RWPE2 (cell line): Measurements from ENCODE around the gene IQGAP3.

Experiments used
- ATAC-seq: fragments of 200-7000 bp; cut with Tn5 transposase; 3 replicates; pipeline ENCODE4 v1.9.1; 2021; ENCODE audit warnings: low read depth
- DNase-seq: peaks from one replicate; pipeline ENCODE4 v3.0.0-alpha.2; 2020; ENCODE audit warnings: low spot score
- H3K27ac ChIP-seq: fragments of 450-650 bp; 2 replicates; pipeline ENCODE4 v1.5.1; 2017; ENCODE audit warnings: mild to moderate bottlenecking; ENCODE audit not compliant: poor library complexity, severe bottlenecking
- H3K27me3 ChIP-seq: fragments of 250-450 bp; sonication (Bioruptor Pico); 2 replicates; pipeline ENCODE4 v1.5.1; 2021; ENCODE audit warnings: mild to moderate bottlenecking, moderate library complexity; ENCODE audit not compliant: insufficient read depth, poor library complexity, severe bottlenecking
- H3K36me3 ChIP-seq: fragments of 250-450 bp; sonication (Bioruptor Pico); 2 replicates; pipeline ENCODE4 v1.5.1; 2020; ENCODE audit warnings: low read depth, mild to moderate bottlenecking, moderate library complexity
- H3K4me1 ChIP-seq: fragments of 250-450 bp; sonication (Bioruptor Pico); 2 replicates; pipeline ENCODE4 v1.5.1; 2021; ENCODE audit warnings: mild to moderate bottlenecking, moderate library complexity; ENCODE audit not compliant: insufficient read depth, poor library complexity, severe bottlenecking
- H3K4me3 ChIP-seq: fragments of 250-450 bp; sonication (Bioruptor Pico); 2 replicates; pipeline ENCODE4 v1.5.1; 2021; ENCODE audit warnings: mild to moderate bottlenecking, moderate library complexity; ENCODE audit not compliant: severe bottlenecking
- H3K9me3 ChIP-seq: fragments of 250-450 bp; sonication (Bioruptor Pico); 2 replicates; pipeline ENCODE4 v1.5.1; 2021; ENCODE audit warnings: mild to moderate bottlenecking, moderate library complexity; ENCODE audit not compliant: severe bottlenecking
- TF ChIP-seq, protein P1 (sequence below): fragments of 450-650 bp; IDR thresholded peaks from one replicate; pipeline ENCODE4 v1.5.1; 2017; ENCODE audit warnings: mild to moderate bottlenecking, moderate library complexity; ENCODE audit not compliant: poor library complexity, severe bottlenecking

The IQGAP3 gene

GRCh38 chr1:156480016-156480370, 92.4 kb downstream of the IQGAP3 start:
- DNase-seq (no peak), ATAC-seq (peak; percentile 28; the same call in 1 of the 3 replicates)

DNA sequence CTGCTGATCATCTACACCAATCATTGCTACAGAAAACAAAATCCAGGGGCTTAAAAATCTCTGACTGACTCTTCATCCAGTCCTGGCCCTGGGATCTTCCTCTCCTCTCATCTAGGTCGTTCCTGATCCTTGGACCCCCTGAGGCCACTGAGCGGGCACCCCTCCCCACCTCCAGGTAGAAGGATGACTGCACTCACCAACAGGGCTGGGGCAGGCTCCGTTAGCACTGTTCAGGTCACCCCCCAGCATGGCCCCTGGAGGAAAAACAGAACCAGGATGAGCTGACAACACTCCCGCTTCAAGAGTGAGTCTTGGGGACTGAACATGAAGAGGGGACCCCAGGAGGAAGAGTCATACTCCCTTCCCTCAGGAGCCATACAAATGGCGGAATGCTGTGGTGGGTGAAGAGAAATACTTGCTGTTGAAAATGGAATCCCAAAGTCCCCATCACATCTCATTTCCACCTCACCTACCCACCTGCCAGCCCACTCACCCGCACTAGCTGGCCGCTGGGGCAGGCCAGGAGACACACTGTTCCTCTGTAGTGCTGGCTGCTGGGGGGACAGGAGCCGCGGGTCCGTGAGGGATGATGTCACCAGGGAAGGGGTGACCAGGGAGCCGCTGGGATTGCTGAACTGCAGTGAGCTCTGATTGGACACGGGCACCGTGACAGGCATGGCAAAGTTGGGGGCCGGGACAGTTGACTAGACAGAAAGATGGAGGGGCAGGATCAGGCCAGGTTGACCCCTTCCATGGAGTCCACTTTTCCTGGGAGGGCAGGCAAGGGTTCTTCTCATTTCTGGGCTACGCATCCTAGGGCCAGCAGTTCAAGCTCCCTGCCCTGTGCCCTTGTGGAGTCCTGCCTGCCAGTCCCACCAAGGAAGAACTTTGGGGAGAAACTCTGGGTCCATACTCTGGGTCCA, 93.0 kb downstream of the IQGAP3 start:
- Histone ChIP-seq H3K4me1 (no peaks in the 10 kb centered on the region), H3K36me3 (peaks cover 97% of the 10 kb centered on the region), H3K4me3 (no peak overlapping the region), H3K9me3 (no peaks in the 10 kb centered on the region), H3K27me3 (no peaks in the 10 kb centered on the region), H3K27ac (no peak overlapping the region)
- TF ChIP-seq, protein P1, sequence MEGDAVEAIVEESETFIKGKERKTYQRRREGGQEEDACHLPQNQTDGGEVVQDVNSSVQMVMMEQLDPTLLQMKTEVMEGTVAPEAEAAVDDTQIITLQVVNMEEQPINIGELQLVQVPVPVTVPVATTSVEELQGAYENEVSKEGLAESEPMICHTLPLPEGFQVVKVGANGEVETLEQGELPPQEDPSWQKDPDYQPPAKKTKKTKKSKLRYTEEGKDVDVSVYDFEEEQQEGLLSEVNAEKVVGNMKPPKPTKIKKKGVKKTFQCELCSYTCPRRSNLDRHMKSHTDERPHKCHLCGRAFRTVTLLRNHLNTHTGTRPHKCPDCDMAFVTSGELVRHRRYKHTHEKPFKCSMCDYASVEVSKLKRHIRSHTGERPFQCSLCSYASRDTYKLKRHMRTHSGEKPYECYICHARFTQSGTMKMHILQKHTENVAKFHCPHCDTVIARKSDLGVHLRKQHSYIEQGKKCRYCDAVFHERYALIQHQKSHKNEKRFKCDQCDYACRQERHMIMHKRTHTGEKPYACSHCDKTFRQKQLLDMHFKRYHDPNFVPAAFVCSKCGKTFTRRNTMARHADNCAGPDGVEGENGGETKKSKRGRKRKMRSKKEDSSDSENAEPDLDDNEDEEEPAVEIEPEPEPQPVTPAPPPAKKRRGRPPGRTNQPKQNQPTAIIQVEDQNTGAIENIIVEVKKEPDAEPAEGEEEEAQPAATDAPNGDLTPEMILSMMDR = no peak
- ATAC-seq (no peak), DNase-seq (no peak)

More at GRCh38 chr1:156480016-156480370, 92.4 kb downstream of the IQGAP3 start:
- H3K27me3 ChIP-seq = no peaks in the 10 kb centered on the region
- H3K27ac ChIP-seq = no peak overlapping the region
- no peak overlapping the region for H3K4me3 ChIP-seq
- no peaks in the 10 kb centered on the region for H3K9me3 ChIP-seq
- no peaks in the 10 kb centered on the region for H3K4me1 ChIP-seq
- peaks cover 90% of the 10 kb centered on the region for H3K36me3 ChIP-seq
- TF ChIP-seq, protein P1 = no peak

DNA sequence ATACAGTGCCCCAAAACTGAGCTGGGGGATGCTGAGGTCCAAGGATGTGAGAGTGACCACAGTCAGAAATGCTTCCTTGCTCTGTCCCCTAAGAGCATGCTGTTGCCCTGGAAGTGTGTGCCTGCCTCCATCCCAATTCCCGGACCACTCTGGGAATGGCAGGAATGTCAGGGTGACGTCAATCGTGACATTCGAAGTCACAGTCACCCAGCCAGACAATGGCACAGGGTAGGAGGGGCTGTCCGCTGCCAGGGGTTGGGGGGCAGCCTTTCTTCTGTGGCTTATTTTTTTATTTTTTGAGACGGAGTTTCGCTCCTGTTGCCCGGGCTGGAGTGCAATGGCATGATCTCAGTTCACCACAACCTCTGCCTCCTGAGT, 94.1 kb downstream of the IQGAP3 start:
- H3K36me3 ChIP-seq = peaks cover 98% of the 10 kb centered on the region
- DNase-seq (no peak), ATAC-seq (no peak)
- H3K9me3 ChIP-seq = no peaks in the 10 kb centered on the region
- H3K4me3 ChIP-seq = no peak overlapping the region
- no peaks in the 10 kb centered on the region for H3K27me3 ChIP-seq
- no peak overlapping the region for H3K27ac ChIP-seq
- H3K4me1 ChIP-seq = no peaks in the 10 kb centered on the region
- TF ChIP-seq, protein P1 = no peak

GRCh38 chr1:156477526-156478249, 94.7 kb downstream of the IQGAP3 start:
- ATAC-seq = no peak
- Histone ChIP-seq H3K4me3 (no peak overlapping the region), H3K27ac (no peak overlapping the region), H3K4me1 (no peaks in the 10 kb centered on the region), H3K27me3 (no peaks in the 10 kb centered on the region), H3K36me3 (peaks cover 98% of the 10 kb centered on the region), H3K9me3 (no peaks in the 10 kb centered on the region)
- no peak for DNase-seq
- TF ChIP-seq, protein P1 = no peak
